Neural progenitor cell (in vitro differentiated cells): ENCODE data around the gene AEN. TPM values are rescaled to one million over a fixed set of nuclear protein-coding genes. Genes with fewer than 3 reads are reported as not detected.

Experiments used
- DNase-seq: peaks from one replicate; pipeline ENCODE4 v3.0.0-alpha.2; 2016; ENCODE audit warnings: low spot score
- H2AFZ ChIP-seq: fragments of 200-600 bp; sonication (generic); replicated peaks from 2 replicates; pipeline ENCODE4 v1.6.1; 2016; ENCODE audit warnings: antibody characterized with exemption
- H3F3A ChIP-seq: fragments of 200-600 bp; sonication (generic); 2 replicates; pipeline ENCODE4 v1.6.1; 2016; ENCODE audit warnings: antibody characterized with exemption, low read depth
- H3K27ac ChIP-seq: fragments of 200-600 bp; sonication (generic); 2 replicates; pipeline ENCODE4 v1.5.1; 2016; ENCODE audit warnings: mild to moderate bottlenecking
- H3K27me3 ChIP-seq: fragments of 200-600 bp; sonication (generic); 2 replicates; pipeline ENCODE4 v1.6.1; 2016; ENCODE audit warnings: mild to moderate bottlenecking, moderate library complexity
- H3K36me3 ChIP-seq: fragments of 200-600 bp; sonication (generic); 2 replicates; pipeline ENCODE4 v1.5.1; 2016
- H3K4me1 ChIP-seq: fragments of 200-600 bp; sonication (generic); 2 replicates; pipeline ENCODE4 v1.6.1; 2016; ENCODE audit warnings: mixed run types
- H3K4me2 ChIP-seq: fragments of 200-600 bp; sonication (generic); 2 replicates; pipeline ENCODE4 v1.6.1; 2016
- H3K4me3 ChIP-seq: fragments of 200-600 bp; sonication (generic); 2 replicates; pipeline ENCODE4 v1.5.1; 2016
- H3K79me2 ChIP-seq: fragments of 200-600 bp; sonication (generic); 2 replicates; pipeline ENCODE4 v1.6.1; 2016; ENCODE audit warnings: low read depth
- H3K9ac ChIP-seq: fragments of 200-600 bp; sonication (generic); 2 replicates; pipeline ENCODE4 v1.6.1; 2016
- H3K9me3 ChIP-seq: fragments of 200-600 bp; sonication (generic); 2 replicates; pipeline ENCODE4 v1.5.1; 2016; ENCODE audit warnings: low read depth
- H4K20me1 ChIP-seq: fragments of 200-600 bp; sonication (generic); 2 replicates; pipeline ENCODE4 v1.6.1; 2016; ENCODE audit warnings: low read depth
- H3K27ac Mint-ChIP-seq: 3 replicates; pipeline ENCODE4 v1.8.0; 2021; ENCODE audit warnings: mixed read lengths
- H3K27me3 Mint-ChIP-seq: 2 replicates; pipeline ENCODE4 v1.8.0; 2022; ENCODE audit warnings: low read depth, mild to moderate bottlenecking, inconsistent platforms, moderate library complexity, mixed read lengths; ENCODE audit not compliant: insufficient read depth
- H3K36me3 Mint-ChIP-seq: 3 replicates; pipeline ENCODE4 v1.8.0; 2021; ENCODE audit warnings: mixed read lengths
- H3K4me1 Mint-ChIP-seq: 3 replicates; pipeline ENCODE4 v1.8.0; 2021; ENCODE audit warnings: mixed read lengths
- H3K4me3 Mint-ChIP-seq: 3 replicates; pipeline ENCODE4 v1.8.0; 2021; ENCODE audit warnings: mild to moderate bottlenecking, moderate library complexity, mixed read lengths
- H3K9me3 Mint-ChIP-seq: 3 replicates; pipeline ENCODE4 v1.8.0; 2020; ENCODE audit warnings: mixed read lengths
- CTCF ChIP-seq: fragments of 200-600 bp; sonication (generic); IDR thresholded peaks from 2 replicates; pipeline ENCODE4 v1.5.1; 2017; ENCODE audit warnings: antibody characterized with exemption, mild to moderate bottlenecking
- EZH2 ChIP-seq: fragments of 200-600 bp; sonication (generic); IDR thresholded peaks from 2 replicates; pipeline ENCODE4 v1.6.1; 2017; ENCODE audit warnings: antibody characterized with exemption, mild to moderate bottlenecking, moderate library complexity
- EZH2phosphoT487 ChIP-seq: fragments of 200-600 bp; sonication (generic); IDR thresholded peaks from 2 replicates; pipeline ENCODE4 v1.6.1; 2017; ENCODE audit warnings: antibody characterized with exemption
- total RNA-seq: library from RNA; depleted of rRNA; stranded (reverse); fragments of >200 nt; gene quantifications from 2 replicates; pipeline ENCODE4 v1.2.3, GENCODE V29; 2015; ENCODE audit warnings: low replicate concordance

Gene AEN
- total RNA-seq, 1 donor from 2014 or later = 35.0 TPM

DNA sequence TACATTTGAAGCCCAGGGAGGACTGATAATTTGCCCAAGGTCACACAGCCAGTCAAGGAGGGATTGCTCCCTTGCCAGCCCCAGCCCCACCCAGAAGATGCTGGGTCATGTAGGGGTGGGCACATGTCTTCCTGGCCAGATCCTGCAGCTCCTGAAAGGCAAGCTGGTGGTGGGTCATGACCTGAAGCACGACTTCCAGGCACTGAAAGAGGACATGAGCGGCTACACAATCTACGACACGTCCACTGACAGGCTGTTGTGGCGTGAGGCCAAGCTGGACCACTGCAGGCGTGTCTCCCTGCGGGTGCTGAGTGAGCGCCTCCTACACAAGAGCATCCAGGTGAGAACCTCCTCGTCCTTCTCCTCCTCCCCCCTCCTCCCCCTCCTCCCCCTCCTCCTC, 30.8 kb downstream of the AEN start:
- H3K9me3 Mint-ChIP-seq = no peaks in the 10 kb centered on the region
- H3K27ac Mint-ChIP-seq = no peak overlapping the region
- H3K4me3 Mint-ChIP-seq = no peak overlapping the region
- TF ChIP-seq EZH2 = no peak
- TF ChIP-seq CTCF = no peak
- no peak for TF ChIP-seq EZH2phosphoT487
- Histone ChIP-seq H3K27ac (no peak overlapping the region), H3F3A (peaks cover 3% of the 10 kb centered on the region), H2AFZ (no peak overlapping the region), H3K36me3 (no peaks in the 10 kb centered on the region), H3K9ac (no peak overlapping the region), H3K9me3 (no peaks in the 10 kb centered on the region), H3K4me2 (no peak overlapping the region), H3K4me1 (no peaks in the 10 kb centered on the region), H3K79me2 (no peaks in the 10 kb centered on the region), H3K27me3 (no peaks in the 10 kb centered on the region), H4K20me1 (no peaks in the 10 kb centered on the region), H3K4me3 (no peak overlapping the region)
- H3K36me3 Mint-ChIP-seq = no peaks in the 10 kb centered on the region
- DNase-seq = no peak
- H3K4me1 Mint-ChIP-seq = peaks cover 20% of the 10 kb centered on the region
- peaks cover 10% of the 10 kb centered on the region for H3K27me3 Mint-ChIP-seq

- Histone ChIP-seq H3K27ac (no peak overlapping the region), H3F3A (peaks cover 3% of the 10 kb centered on the region), H3K36me3 (no peaks in the 10 kb centered on the region), H3K4me2 (no peak overlapping the region), H3K27me3 (no peaks in the 10 kb centered on the region), H3K79me2 (no peaks in the 10 kb centered on the region), H3K4me1 (no peaks in the 10 kb centered on the region), H3K4me3 (no peak overlapping the region), H3K9me3 (no peaks in the 10 kb centered on the region), H4K20me1 (no peaks in the 10 kb centered on the region), H3K9ac (no peak overlapping the region), H2AFZ (no peak overlapping the region)
- no peak overlapping the region for H3K4me3 Mint-ChIP-seq
- no peaks in the 10 kb centered on the region for H3K36me3 Mint-ChIP-seq
- H3K27me3 Mint-ChIP-seq = peaks cover 13% of the 10 kb centered on the region
- TF ChIP-seq EZH2phosphoT487 (no peak), EZH2 (no peak), CTCF (no peak)
- H3K9me3 Mint-ChIP-seq = no peaks in the 10 kb centered on the region
- DNase-seq = no peak
- peaks cover 23% of the 10 kb centered on the region for H3K4me1 Mint-ChIP-seq
- peak overlapping the region; percentile 74 for H3K27ac Mint-ChIP-seq
Measured at GRCh38 chr15:88652456-88653199, 31.5 kb downstream of the AEN start.

DNA sequence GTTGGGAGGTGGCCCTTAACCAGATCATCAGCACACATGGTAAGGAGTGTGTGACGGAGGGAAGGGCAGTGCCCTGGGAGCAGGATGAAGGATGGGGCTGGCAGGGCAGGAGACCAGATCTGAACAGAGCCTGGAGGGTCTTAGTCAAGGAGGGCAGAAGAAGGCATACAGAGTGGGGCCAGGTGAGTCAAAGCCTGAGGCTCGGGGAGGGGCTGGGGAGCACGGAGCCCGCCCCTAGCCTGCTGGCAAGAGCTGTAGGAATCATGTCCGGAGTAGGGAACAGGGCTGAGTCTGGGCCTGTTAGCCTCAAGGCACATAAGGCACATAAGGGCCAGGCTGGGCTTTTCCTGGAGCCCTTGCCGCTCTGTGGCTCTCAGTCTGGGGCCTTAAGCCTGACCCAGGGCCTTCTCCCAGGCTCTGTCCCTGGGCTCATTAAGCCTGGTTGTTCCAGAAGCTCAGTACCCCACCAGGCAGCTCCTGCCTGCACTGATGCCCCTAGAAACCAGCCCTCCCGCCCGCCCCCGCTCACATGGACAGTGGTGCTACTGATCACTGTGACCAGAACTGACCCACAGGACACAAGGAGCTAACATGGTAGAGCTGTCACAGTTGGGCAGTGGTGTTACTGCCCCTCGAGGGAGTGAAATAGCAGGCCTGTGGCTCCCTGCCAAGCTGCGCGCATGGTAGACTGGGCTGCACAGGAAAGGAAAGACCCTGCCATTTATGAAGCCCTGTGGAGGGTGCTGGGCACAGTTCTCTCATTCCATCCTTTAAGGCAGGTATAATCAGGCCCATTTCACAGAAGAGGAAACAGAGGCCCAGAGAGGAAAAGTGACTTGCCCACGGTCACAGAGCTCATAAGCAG, 32.3 kb downstream of the AEN start:
- Histone ChIP-seq H3K4me2 (no peak overlapping the region), H3K27me3 (no peaks in the 10 kb centered on the region), H3F3A (peaks cover 3% of the 10 kb centered on the region), H3K9ac (no peak overlapping the region), H3K79me2 (no peaks in the 10 kb centered on the region), H3K9me3 (no peaks in the 10 kb centered on the region), H3K4me1 (no peaks in the 10 kb centered on the region), H2AFZ (no peak overlapping the region), H4K20me1 (no peaks in the 10 kb centered on the region), H3K36me3 (no peaks in the 10 kb centered on the region), H3K27ac (no peak overlapping the region), H3K4me3 (no peak overlapping the region)
- Mint-ChIP-seq H3K9me3 (no peaks in the 10 kb centered on the region), H3K36me3 (no peaks in the 10 kb centered on the region), H3K4me1 (peaks cover 23% of the 10 kb centered on the region), H3K27ac (peak overlapping the region; percentile 74), H3K27me3 (peaks cover 12% of the 10 kb centered on the region), H3K4me3 (no peak overlapping the region)
- DNase-seq = no peak
- no peak for TF ChIP-seq EZH2
- no peak for TF ChIP-seq CTCF
- no peak for TF ChIP-seq EZH2phosphoT487
